CD4-positive, alpha-beta T cell treated with Interleukin-1 beta for 1 hour (primary cell): ENCODE results near the gene NXNL2.

Experiments used
- DNase-seq, 2 donors: peaks; one replicate each; pipeline ENCODE4 v3.0.0-alpha.2; 2020 to 2022

The NXNL2 gene

GRCh38 chr9:88534456-88535225 is at the start of gene NXNL2:
Gene NXNL2, plus strand, starts transcription at chr9:88535178. Its CDS starts 257 bp downstream, at chr9:88535435.
- DNase-seq = peak; percentile 41 to 49

GRCh38 chr9:88488166-88488565 is 46.8 kb upstream of the NXNL2 start:
- no peak for DNase-seq

- DNase-seq = no peak
Observed at GRCh38 chr9:88494983-88495721, 39.8 kb upstream of the NXNL2 start.

GRCh38 chr9:88497224-88497623 is 37.8 kb upstream of the NXNL2 start:
- no peak for DNase-seq

GRCh38 chr9:88498880-88499279 is 36.1 kb upstream of the NXNL2 start:
- DNase-seq = no peak

DNA sequence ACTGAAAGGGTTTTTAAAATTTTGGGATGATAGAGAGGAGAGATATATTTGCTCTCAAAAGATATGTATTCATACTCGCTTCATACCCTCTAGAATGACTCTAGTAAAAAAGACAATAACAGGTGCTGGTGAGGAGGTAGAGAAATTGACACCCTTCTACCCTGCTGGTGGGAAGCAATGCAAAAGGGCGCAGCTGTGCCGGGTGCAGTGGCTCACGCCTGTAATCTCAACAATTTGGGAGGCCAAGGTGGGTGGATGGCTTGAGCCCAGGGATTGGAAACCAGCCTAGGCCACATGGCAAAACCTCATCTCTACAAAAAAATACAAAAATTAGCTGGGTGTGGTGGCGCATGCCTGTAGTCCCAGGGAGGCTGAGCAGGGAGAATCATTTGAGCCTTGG is 33.9 kb upstream of the NXNL2 start:
- DNase-seq = no peak

DNA sequence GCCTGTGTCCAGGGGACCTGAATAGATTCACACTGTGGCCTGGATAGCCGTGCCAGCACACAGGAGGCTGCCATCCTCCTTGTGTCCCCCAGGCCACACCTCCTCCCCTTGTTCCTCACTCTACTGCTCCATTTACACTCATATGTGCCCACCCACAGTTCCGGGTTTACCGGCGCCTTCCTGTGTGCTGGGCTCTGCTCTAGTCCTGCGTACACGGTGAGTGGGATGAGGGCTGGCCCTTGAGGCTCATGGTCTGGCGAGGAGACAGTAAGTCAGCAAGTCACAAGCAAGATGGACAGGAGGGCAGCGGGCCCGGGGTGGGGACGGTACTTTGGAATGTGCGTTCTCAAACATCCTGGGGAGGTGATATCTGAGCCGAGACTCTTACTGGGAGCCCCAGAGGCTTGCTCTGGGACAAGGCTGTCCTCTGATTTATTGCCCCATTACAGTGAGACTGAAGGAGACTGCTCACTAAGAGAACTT is 32.4 kb upstream of the NXNL2 start:
- DNase-seq = no peak

GRCh38 chr9:88503081-88503844 is 31.7 kb upstream of the NXNL2 start:
- no peak for DNase-seq

DNA sequence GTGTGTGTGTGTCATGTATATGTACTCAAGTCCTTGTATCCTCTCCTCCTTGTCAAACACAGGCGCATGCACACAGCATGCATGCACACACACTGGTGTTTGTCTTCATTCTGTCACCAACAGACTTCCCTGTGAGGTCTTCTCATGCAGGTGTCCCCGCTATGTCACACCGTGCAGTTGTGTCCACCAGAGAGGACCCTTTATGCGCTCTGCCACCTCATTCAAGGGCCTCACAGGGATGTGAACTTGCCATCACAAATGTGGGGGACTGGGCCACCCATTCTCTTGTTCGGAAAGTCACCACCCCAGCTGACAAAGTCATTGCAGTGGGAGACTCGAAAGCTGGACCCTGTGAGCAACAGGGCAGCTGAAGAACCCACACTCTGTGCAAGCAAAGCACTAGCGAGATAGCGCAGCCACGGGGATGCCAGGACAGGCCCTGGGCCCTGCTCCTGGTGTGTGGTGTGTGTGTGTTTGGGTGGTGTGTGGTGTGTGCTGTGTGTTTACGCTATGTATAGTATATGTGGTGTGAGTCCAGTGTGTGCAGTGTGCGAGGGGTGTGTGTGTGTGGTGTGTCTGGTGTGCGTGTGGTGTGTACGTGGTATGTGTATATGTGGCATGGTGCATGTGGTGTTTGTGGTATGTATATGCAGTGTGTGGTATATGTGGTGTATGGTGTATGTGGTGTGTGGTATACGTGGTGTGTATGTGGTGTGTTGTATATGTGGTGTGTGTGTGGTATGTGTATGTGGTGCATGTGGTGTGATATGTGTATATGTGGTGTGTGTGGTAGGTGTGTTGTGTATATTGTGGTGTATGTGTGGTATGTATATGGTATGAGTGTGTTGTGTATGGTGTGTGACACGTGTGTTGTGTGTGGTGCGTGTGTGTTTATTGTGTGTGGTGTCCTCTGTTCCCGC is 30.9 kb upstream of the NXNL2 start:
- DNase-seq = no peak

DNA sequence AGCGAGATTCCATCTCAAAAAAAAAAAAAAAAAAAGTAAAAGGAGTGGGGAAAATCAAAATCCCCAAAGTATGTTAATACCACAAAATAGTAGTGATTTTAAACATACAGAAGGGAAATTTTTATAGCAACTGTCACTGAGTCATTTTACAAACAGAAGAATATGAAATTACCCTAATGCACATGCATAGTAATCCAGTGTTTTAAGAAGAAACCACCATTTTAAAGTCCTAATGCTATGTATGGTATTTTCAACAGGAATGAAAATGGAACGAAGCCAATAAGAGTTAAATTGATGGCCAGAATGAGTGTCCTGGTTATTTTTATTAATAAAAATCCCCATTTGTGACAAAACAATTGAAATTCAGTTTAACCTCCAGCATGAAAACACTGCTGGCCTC is 26.7 kb upstream of the NXNL2 start:
- no peak for DNase-seq

- DNase-seq = no peak
Observed at GRCh38 chr9:88511906-88512305, 23.1 kb upstream of the NXNL2 start.

GRCh38 chr9:88514247-88514646 is 20.7 kb upstream of the NXNL2 start:
- DNase-seq = no peak

- no peak for DNase-seq
Observed at GRCh38 chr9:88521308-88521707, 13.7 kb upstream of the NXNL2 start.

- DNase-seq = no peak
Observed at GRCh38 chr9:88522360-88522759, 12.6 kb upstream of the NXNL2 start.

GRCh38 chr9:88523056-88523455 is 11.9 kb upstream of the NXNL2 start:
- no peak for DNase-seq

- DNase-seq = no peak
Observed at GRCh38 chr9:88524911-88525310, 10.1 kb upstream of the NXNL2 start.

GRCh38 chr9:88527618-88528017 is 7.4 kb upstream of the NXNL2 start:
- DNase-seq = no peak

GRCh38 chr9:88528080-88528790 is 6.7 kb upstream of the NXNL2 start:
- no peak for DNase-seq

GRCh38 chr9:88529496-88529895 is 5.5 kb upstream of the NXNL2 start:
- no peak for DNase-seq

DNA sequence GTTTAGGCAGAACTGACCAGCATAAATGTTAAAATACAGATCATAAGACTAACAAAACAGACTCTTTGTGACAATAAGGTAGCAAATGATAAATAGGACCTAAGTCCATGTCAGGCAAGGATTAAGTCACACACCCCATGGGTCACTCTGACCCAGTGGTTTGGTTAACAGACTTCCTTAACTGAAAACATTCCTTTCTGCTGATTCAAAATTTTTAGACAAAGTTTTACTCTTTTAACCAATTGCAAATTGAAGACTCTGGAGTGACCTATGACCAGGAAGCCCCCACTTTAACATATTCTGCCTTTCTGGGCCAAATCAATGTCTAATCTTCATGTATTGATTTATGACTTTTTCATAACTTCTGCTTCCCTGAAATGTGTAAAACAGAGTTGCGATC is 4.9 kb upstream of the NXNL2 start:
- DNase-seq = no peak

- DNase-seq = no peak
Observed at GRCh38 chr9:88531920-88532698, 2.9 kb upstream of the NXNL2 start.
